Activated effector memory CD4-positive, alpha-beta T cell treated with anti-CD3 and anti-CD28 coated beads, Interleukin-2, amount 50 U/mL, for 16 hours (primary cell): Measurements from ENCODE around the gene CNKSR1.

Experiments used
- DNase-seq: peaks from one replicate; pipeline ENCODE4 v3.0.0-alpha.2; 2020

Gene CNKSR1

DNA sequence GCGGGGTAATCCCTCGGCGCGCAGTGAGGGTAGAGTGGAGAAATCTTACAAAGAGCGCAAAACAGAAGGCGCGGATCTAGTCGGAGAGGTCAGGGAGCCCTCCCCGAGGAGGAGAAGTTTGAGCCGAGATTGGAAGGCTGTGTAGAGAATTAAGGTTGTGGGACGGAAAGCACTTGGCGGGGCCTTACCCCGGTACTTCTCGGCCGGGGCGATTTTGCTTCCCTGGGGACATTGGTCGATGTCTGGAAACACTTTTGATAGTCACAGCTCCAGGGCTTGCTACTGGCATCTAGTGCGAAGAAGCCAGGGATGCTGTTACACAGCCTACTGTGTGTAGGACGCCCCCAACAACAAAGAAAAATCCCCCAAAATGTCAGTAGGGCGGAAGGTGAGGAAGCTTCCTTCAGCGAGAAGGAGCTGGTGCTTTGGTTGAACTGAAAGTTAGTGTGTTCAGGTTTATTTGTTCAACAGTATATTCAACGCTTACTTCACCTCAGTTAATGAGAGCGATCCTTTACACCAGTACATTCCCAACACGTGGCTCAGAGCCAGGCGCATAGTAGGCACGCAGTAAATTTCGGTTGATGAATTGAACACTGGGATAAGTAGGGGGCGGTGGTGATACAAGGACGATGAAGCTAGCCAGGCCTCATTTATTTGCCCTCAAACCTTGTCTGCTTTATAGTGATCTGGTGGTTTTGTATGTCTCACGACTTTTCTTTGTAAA is 57.5 kb downstream of the CNKSR1 start:
- no peak for DNase-seq

DNA sequence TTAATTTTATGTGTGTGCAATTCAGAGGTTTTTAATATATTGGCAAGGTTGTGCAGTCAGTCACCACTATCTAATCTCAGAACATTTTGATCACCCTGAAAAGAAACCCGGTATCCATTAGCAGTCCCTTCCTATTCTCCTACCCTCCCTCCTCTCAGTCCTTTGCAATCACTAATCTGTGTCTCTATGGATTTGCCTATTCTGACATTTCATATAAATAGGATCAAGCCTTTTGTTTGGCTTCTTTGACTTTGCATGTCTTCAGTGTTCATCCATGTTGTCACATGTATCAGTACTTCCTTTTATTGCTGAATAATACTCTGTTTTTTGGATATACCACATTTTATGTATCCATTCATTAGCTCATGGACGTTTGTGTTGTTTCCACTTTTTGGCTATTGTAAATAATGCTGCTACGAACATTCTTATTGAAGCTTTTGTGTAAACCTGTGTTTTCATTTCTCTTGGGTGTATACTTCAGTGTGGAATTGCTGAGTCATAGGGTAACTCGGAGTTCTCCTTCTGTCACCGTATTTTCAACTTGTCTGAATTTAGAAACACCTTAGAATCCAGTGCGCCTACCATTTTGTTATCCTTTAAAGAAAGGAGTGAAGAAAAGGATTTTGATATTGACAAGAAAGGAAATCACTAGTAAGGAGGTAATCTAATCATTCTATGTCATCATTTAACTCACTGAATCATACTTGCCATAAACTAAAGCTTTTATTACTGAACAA is 60.1 kb downstream of the CNKSR1 start:
- DNase-seq, result no peak
